Measurements from ENCODE around the gene TSPAN17. TPM values are rescaled to one million over a fixed set of nuclear protein-coding genes. Genes with fewer than 3 reads are reported as not detected.

The TSPAN17 gene
- total RNA-seq, 1 donor from 2014 or later, result 21.2 TPM

DNA sequence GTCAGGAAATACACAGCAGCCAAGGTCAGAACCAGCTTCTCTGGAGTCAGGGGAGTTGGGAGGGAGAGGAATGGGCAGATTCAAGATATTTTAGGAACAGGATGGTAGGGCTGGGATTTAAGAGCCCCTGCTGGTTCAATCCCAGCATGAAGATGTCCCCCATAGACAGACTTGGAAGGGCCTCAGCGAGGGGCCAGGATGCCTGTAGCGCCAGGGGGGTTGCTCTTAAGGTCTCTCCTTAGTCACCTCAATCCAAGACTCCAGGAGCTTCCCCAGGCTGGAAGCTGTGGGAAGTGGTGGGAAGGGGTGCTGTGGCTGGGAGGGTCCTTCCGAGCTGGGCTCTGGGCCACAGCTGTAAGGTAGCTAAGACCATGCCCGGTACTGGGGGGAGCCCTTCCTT, 8.1 kb upstream of the TSPAN17 start:
- DNase-seq (ENCODE audit: low spot score in 2 of 2), result no peak
- FAIRE-seq, result no peak

DNA sequence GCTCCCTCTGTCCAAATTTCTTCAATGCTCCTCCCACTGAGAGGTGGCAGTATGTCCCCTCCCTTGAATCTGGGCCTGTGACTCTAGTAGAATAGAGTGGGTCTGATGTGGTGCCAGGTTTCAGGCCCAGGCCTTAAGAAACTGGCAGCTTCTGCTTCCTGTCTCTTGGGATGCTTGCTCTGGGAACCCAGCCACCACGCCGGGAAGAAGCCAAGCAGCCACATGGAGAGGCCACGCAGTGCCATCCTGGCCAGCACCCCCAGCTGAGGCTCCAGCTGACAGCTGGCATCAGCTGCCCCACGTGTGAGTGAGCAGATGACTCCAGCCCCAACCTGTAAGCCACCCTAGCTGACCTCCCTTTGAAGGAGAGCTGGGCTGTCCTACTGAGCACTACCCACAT, 7.3 kb upstream of the TSPAN17 start:
- peak in 1 of 2 donors; percentile 61 for DNase-seq (ENCODE audit: low spot score in 2 of 2)
- FAIRE-seq, result no peak

DNA sequence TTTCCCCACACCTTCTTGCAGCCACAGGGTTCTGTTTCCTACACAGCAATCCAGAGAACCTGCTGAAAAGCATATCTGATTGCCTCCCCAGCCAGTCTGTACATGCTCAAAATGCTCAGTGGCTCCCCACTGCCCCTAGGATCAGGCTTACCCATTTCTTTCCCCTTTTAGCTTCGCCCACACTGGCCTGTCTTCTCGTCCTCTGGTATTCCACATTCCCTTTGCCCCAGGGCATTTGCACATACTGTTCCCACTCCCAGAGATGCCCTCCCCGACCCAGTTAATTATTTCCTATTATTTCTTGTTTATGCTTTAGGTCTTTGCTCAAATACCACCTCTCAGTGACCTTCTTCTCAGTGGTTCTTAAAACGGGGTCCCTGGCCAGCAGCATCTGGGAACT, 6.7 kb upstream of the TSPAN17 start:
- DNase-seq (ENCODE audit: low spot score in 2 of 2), result no peak

DNA sequence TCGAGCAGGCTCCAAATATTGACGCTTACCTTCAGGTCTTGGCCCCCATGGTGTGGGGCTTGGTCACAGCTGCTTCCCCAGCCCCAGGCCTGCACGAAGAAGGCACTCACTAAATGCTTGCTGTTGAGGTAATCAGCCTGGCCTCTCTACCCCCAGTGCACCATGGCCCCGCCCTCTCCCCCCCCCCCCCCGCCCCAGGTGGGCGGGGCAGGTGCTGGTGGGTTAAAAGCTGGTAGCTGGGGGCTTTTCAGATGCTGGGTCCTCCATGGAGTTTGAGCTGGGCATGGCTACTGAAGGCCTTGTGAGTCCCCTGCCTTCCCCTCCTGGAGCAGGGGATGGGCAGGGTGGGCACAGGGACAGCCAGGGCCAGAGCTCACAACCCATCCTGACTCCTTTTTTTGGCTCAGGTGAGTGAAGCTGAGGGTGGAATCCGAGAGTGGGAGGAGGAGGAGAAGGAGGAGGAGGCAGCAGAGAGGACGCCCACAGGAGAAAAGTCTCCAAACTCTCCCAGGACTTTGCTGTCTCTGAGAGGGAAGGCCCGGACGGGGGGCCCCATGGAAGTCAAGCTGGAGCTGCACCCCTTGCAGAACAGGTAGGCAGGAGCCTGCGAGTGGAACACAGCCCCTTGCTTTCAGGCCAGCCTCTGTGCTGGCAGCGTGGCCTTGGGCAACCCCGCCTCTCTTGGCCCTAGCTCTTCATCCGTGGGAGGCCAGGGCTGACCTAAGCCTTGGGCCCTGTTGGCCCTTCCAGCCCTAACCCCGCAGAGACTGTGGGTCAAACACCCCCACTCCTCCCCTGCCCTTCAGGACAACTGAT, 4.4 kb upstream of the TSPAN17 start:
- DNase-seq (ENCODE audit: low spot score in 2 of 2), result no peak
- no peak for FAIRE-seq

More for the DNA sequence above, 6.7 kb upstream of the TSPAN17 start:
- FAIRE-seq, result no peak

DNA sequence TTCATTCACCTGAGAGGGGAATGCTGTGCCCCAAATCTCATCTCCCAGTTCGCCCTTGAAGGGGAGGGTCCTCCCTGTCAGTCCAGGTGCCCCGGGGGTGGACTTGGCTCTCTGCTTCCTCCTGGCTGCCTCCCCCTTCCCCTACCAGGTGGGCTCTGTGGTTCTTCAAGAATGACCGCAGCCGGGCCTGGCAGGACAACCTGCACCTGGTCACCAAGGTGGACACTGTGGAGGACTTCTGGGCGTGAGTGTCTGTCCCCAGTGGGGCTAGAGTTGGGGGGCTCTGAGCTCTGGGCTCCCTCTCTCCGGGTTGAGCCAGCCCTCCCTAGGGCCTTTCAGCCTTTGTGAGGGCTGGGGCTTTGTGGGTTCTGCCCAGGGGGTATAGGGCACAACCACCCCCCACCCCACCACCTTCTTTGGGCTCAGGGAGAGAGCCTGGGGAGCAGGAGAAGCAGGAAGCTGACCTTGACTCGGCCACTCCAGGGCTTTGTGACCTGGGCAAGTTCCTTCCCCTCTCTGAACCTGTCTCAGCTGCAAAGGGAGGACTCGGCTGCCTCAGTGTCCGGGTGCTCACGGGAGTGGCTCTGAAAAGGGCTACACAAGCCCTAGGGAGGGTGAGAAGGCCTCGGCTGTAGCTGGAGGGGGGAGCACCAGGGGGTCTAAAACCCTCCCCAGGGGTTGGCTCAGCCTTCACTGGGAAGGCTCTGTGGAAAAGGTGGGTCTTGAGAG, 3.6 kb upstream of the TSPAN17 start:
- FAIRE-seq, result no peak
- DNase-seq (ENCODE audit: low spot score in 2 of 2), result no peak

DNA sequence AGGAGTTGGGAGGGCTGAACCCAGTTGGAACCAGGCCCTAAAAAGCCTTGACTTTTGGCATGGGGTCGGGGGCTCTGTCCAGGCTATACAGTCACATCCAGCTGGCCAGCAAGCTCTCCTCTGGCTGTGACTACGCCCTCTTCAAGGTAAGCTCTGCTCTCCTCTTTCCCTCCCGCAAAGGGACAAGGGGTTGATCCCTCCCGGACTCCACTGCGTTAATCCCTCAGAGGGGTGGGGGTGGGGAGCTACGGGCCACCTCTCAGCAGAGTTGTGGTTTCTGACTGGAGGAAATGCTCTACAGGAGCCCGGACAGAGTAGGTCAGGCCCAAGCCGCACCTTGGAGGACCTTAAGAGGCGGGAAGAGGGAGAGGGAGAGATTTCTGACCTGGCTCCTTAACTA, 3.0 kb upstream of the TSPAN17 start:
- FAIRE-seq (no peak), DNase-seq (ENCODE audit: low spot score in 2 of 2) (no peak)

DNA sequence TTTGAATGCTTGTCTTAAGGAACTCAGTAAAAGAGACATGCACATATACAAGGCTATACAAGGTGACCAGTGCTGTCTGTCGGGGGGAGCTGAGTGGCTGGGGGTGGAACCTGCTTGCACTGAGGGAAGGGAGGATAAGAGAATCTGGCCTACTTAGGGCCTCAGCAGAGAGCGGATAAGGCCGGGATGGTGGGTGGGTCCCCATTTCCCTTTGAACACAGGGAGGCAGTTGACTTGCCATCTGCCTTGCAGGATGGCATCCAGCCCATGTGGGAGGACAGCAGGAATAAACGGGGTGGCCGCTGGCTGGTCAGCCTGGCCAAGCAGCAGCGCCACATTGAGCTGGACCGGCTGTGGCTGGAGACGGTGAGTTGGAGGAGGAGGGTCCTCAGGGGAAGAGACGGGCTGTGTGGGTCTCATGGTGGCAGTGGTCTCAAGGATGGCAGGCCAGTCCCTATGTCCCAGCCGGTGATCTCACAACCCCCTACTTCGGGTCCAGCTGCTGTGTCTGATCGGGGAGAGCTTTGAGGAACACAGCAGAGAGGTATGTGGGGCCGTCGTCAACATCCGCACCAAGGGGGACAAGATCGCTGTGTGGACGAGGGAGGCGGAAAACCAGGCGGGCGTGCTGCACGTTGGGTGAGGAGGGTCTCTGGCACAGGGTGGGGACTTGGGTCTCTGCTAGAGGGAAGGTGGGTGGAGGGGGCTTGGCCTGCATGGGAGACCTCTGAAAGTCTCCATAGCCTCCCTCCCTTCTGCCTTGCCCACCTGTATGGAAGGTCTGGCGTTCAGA, 2.2 kb upstream of the TSPAN17 start:
- FAIRE-seq (no peak), DNase-seq (ENCODE audit: low spot score in 2 of 2) (peak in 1 of 2 donors; percentile 52)

DNA sequence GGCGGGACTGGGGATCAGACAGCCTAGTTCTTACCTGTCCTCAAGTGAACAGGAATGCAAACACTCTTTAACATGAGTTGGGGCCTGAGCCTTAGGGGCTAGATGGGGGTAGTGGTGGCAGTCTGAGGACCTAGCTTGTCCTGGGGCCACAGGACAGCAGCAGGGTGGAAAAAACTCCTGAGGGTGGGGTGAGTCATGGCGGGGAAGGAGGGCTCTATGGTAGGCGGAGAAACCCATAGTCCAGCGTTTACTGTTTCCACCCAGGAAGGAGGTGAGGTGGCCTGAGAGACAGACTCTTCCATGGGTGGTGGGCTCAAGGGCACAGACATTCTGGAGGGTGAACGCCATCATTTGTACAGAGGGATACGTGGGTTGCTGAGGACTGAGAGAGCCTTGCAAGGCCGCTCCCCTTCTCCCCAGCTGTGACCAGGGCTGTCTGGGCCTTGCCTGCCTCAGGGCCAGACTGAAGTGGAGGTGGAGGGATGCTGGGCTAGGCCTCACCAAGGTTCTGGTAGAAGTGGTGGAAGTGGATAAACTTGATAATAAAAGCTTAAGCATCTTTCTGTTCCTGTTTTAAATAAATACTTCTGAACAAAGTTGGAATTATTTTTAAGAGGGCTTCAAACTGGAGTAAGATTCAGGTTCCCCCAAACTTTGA, 1.1 kb upstream of the TSPAN17 start:
- FAIRE-seq, result no peak
- DNase-seq (ENCODE audit: low spot score in 2 of 2), result no peak

DNA sequence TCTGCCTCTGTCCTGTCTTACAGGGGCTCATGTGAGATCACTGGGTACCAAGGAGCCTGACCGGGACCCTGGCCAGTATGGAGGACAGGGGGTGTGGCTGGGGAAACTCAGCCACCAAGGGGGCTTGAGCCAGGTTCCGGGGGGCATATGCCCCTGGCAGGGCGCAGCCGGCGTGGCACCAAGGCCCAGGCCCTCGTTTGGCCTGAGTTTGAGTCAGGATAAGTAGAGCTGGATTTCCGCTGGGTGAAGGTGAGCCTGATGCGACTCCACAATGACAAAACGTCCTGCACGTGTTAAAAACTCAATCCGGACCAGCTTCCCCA, 616 bp upstream of the TSPAN17 start:
- FAIRE-seq (no peak), DNase-seq (ENCODE audit: low spot score in 2 of 2) (peak in 1 of 2 donors; percentile 46)

DNA sequence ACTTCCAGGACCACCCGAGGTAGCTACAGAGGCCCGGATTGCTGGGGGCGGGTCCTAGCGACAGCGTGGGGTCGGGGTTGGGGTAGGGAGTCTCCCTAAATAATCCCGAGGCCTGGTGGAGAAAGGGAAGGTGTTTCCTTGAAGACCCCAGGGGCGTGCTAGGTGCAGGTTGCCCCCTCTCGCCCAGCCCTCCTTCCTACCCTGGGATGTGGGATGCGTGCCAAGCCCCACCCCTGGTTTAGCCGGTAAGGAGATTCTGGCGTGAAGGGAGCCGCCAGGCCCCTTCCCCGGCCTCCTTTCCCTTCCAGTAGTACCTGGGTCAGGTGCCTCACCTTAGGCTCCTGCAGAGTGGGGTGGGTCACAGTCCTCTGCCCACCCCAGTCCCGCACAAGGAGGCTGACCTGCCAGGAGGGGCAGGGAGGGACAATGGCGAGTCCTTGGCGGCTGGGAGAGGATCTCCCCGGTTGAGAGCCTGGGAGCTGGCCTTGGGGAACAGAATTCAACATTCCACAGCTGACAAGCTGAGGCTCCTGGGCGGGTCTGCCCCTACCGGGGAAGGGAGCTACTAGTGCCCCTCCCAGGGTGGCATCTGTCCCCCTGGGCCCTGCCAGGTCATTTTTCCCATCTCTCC, 674 bp downstream of the TSPAN17 start:
- FAIRE-seq (no peak), DNase-seq (ENCODE audit: low spot score in 2 of 2) (no peak)

DNA sequence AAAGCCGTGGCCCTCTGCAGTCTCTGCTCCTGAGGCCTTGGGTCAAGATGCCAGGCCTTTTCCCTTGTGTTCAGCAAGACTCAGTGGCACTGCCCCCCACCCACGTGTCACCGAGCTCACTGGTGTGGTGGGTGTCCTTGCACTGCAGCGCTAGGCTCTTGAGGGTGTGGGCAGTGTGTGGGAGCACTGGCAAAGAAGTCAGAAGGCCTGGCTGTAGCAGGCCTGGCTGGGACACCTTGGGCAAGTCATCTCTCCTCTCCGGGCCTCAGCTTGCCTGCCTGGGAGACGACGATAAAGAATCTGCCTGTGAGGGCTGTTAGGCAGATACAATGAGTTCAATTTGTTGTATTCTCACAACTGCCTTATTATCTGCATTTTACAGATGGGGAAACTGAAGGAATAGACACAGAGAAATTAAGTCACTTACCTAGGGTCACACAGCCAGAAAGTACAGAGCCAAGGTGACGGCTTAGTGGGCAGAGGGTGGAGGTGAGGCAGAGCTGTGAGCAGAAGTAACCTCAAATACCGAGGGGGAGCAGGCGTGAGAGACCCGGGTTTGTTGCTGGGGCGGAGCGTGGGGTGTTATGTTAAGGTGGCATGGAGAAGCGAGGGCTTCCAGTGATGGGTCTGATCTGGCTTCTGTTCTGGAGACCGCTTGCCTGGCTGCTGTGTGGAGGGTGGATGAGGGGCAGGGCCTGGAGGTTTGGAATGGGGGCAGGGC, 1.4 kb downstream of the TSPAN17 start:
- DNase-seq (ENCODE audit: low spot score in 2 of 2) (no peak), FAIRE-seq (no peak)

DNA sequence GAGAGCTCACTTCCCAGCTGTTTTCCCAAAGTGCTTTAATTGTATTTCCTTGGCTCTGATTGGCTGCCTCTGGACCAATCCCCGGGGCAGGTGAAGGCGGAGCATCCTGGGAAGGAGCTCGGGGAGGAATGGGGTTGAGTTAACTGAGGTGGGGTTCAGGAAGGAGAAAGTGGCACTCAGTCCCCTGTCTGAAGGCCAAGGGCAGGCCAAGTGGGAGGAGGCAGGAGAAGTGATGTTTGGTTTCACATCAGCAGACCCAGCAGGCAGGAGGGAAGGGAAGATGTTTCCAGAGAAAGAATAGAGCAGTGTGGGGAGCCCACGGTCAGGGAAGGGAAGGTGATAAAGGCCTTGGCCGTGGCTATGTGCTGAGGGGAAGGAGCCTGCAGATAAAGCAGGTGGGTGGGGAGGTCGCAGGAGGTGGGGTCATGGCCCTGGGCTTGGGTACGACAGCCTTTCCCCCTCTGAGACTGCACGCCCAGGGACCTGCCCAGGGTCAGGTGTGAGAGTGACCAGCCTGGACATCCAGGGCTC, 3.1 kb downstream of the TSPAN17 start:
- FAIRE-seq, result no peak
- no peak for DNase-seq (ENCODE audit: low spot score in 2 of 2)

DNA sequence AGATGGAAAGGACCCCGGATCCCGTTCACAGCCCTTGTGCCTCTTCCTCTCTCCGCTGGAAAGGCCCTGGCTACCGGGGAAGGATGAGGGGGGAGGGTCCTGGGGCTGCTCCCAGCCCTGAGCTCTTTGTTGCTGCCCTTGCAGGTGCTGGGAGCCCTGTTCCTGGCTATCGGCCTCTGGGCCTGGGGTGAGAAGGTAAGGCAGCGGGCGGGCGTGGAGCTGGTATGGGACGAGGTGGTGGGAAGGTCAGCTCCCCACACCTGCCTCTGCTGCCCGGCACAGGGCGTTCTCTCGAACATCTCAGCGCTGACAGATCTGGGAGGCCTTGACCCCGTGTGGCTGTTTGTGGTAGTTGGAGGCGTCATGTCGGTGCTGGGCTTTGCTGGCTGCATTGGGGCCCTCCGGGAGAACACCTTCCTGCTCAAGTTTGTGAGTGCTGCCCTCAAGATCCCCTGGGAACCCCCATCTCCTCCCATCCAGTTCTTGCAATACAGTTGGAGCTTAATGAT, 4.2 kb downstream of the TSPAN17 start:
- no peak for DNase-seq (ENCODE audit: low spot score in 2 of 2)
- no peak for FAIRE-seq

DNA sequence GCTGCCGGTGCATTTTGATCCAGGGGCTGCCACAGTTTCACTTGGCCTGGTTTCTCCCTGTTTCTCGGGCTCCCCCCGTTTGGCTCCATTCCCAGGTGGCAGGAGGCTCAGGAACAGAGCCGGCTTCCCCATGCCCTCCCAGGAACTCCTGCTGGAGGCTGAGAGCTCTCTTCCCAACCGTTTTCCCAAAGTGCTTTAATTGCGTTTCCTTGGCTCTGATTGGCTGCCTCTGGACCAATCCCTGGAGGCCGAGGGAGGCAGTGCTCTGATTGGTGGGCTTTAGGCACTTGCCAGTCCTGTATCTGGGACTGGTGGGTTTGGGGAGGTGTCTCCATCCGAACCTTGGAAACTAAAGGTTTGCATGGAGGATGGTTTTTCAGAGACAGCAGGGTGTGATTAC, 4.9 kb downstream of the TSPAN17 start:
- FAIRE-seq, result no peak
- DNase-seq (ENCODE audit: low spot score in 2 of 2), result peak; percentile 43 to 69

DNA sequence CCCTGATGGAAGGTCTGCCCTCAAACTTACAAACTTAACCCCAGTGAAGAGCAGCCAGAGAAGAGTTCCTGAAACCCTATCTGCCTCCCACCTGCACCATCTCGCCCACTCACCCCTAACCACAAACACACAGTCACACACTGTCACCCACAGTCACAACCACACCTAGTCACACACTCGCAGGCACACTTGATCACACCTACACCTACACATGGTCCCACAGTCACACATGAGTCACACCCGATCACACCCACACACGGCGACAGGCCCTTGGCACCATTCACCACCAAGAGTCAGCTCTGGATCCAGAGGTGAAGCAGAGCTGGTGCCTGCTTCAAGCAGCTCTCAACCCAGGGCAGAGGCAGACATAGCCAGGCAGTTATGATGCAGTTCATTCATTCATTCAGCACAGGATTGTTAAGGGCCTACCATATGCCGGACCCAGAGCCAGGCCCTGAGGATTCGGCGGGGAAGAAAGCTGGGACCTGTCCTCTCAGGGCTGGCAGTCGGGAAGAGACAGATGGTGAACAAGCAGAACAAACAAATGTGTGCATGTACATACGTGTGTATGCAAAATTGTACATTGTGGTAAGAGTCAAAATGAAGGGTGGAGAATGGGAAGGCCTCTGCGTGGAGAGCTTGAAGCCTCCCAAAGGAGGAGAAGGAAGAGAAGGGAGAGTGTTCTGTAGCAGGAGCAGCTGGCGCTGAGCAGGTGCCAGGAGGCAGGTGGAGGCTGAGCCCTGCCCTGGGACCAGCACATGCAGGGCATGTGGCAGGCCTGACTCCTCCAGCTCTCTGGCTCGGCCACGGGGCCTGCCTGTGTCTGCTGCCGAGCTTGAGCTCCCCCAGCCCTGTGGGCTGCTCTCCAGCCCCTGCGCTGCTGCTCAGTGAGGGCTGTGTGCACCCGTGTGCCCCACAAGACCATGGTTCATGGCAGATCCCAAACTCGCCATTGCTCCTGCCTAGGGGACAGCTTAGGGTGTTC, 6.4 kb downstream of the TSPAN17 start:
- FAIRE-seq, result no peak
- DNase-seq (ENCODE audit: low spot score in 2 of 2), result no peak

DNA sequence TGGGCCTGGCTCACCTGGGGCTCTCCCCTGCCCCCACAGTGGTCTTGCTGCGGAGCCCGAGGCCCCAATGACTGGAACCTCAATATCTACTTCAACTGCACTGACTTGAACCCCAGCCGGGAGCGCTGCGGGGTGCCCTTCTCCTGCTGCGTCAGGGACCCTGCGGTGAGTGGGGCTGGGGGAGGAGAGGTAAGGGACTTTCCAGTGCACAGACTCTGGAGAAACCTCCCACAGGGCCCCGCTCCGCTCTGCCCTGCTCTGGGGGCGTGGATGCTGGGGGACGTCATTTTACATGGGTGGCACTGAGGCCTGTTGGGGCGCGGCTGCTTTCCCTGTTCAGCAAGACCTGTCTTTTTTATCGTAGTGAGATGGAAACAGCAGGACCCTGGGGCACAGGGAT, 7.6 kb downstream of the TSPAN17 start:
- DNase-seq (ENCODE audit: low spot score in 2 of 2) (no peak), FAIRE-seq (no peak)

DNA sequence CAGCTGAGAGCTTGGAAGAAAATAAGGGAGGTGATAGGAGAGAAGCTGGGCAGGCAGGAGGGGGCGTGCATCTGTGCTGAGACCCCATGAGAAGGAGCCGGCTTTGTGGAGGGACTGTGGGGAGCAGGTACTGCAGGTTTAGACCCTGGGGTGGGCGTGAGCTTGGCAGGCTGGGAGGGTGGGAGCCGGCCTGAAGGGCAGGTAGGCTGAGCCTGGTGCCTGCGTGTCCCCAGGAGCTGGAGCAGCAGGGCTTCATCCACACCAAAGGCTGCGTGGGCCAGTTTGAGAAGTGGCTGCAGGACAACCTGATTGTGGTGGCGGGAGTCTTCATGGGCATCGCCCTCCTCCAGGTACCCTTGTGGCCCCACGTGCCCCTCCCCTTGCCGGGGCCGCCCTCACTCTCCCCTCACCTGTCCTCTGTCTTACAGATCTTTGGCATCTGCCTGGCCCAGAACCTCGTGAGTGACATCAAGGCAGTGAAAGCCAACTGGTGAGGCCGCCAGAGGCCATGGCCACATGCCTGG, 9.2 kb downstream of the TSPAN17 start:
- no peak for FAIRE-seq
- no peak for DNase-seq (ENCODE audit: low spot score in 2 of 2)
